ENCODE measurements around the gene ENTR1.
"Not testable (repeated sequence)": the region's sequence is repeated elsewhere in the genome, so short reads cannot be mapped to it uniquely, and the experiment has no call there.

Gene ENTR1

DNA sequence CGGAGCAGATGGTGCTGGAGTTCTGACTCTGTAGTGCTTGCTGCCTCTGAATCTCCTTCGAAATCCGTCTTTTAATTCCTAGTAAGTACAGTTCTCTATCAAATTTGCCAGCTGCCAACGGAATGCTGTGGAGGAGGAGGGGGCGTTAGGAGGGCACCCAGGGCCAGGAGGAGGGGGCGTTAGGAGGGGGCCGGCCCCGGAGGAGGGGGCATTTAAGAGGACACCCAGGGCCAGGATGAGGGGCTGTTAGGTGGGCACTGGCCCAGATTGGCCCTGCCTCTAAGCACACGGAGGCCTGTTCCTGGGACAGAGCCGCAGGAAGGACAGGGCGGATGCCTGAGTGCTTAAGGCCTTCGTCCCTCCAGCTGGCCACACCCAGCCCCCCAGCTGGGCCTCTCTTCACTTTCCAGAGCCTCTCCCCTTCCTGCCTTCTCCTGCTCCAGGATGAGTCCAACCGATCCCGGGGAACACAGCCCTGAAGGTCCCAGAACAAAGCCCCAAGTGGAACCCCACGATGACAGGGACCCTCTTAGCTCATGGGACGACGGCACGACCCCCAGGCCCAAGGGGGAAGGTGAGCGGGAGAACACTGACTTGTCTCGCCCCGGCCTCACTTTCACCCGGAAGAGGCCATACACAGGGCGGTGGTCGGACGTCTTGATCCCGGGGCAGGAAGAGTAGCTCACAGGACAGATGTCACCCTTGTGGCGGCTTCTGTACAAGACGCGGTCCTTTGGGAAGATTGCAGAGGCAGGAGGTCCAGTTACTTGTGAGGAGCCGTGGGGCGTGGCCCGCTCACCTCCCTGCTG lies 19.5 kb upstream of the ENTR1 start:
- POLR2A ChIA-PET, result no interaction called here
- TF ChIP-seq SUZ12 (IDR thresholded peaks at IDR 0.05), result no peak
- TF ChIP-seq BHLHE40 (IDR thresholded peaks at IDR 0.05; ENCODE audit: borderline replicate concordance), result no peak
- no peak for DNase-seq (ENCODE audit: extremely low spot score)
- CTCF ChIA-PET, result no interaction called here

DNA sequence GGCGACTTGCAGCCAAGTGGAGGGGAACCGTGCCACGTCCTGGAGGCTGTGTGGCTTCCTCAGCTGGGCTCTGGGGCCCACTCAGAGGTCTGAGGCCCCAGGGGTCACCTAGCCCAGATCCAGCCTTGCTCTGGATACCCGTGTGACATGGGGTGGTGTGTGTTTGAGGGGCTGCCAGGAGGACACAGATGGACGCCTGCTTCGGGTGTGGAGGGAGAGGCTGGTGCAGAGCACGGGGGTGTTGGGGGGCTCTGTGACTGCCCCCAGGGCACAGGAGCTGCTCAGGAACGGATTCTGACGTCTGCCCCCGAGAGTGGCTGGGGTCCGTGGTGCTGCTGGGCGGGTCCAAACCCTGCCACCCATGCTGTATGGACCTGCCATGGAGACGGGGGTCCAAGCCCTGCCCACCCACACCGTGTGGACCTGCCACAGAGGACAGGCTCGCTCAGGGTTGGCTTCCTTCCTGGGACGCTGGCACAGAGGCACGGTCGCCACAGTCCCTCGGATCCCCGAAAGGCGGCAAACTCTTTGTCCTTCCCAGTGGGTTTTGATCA lies 18.7 kb upstream of the ENTR1 start:
- POLR2A ChIA-PET, result no interaction called here
- TF ChIP-seq TARDBP (IDR thresholded peaks at IDR 0.05), result no peak
- no peak for TF ChIP-seq FOXK2 (IDR thresholded peaks at IDR 0.05)
- TF ChIP-seq ARNT (IDR thresholded peaks at IDR 0.05), result no peak
- no peak for TF ChIP-seq L3MBTL2 (conservative IDR thresholded peaks at IDR 0.05)
- TF ChIP-seq HDGF (IDR thresholded peaks at IDR 0.05; ENCODE audit: borderline replicate concordance), result no peak
- no peak for DNase-seq (ENCODE audit: extremely low spot score)
- CTCF ChIA-PET, result no interaction called here

DNA sequence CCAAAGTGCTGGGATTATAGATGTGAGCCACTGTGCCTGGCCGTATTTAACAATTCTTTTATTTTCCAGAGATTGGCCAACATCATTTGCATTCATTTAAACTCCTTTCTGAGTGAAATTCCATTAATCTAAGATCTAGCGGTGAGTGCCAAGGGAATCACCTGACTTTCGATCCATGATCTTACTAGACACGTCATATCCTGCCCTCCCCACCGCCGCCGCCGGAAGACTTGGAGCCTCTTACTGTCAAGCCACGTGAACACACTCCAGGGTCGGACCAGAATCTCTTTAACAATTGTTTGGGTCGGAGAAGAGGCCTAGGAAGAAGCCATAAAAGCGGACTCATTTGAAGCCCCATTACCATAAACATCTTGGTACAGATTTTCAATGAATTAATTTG lies 16.4 kb upstream of the ENTR1 start:
- DNase-seq (ENCODE audit: extremely low spot score), result no peak
- POLR2A ChIA-PET, result no interaction called here
- no peak for TF ChIP-seq SUZ12 (IDR thresholded peaks at IDR 0.05)
- TF ChIP-seq CTBP1 (IDR thresholded peaks at IDR 0.05; ENCODE audit: borderline replicate concordance), result no peak
- no peak for TF ChIP-seq LEF1 (IDR thresholded peaks at IDR 0.05; ENCODE audit: borderline replicate concordance)
- no peak for TF ChIP-seq FOXA1 (IDR thresholded peaks at IDR 0.05)
- TF ChIP-seq ZNF384 (IDR thresholded peaks at IDR 0.05), result no peak
- TF ChIP-seq BHLHE40 (IDR thresholded peaks at IDR 0.05; ENCODE audit: borderline replicate concordance), result no peak
- CTCF ChIA-PET, result no interaction called here

DNA sequence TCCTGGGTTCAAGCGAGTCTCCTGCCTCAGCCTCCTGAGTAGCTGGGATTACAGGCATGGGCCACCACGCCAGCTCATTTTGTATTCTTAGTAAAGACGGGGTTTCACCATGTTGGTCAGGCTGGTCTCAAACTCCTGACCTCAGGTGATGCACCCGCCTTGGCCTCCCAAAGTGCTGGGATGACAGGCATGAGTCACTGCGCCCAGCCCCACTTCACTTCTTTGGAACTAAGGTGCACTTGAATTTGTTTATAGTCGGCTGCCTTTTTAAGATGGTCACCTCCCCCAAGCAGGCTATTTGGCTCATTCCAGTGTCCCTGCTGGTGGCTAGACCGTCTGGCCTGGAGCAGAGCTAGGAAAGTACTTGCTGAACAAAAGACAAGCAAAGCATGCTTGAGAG lies 15.0 kb upstream of the ENTR1 start:
- DNase-seq (ENCODE audit: extremely low spot score); POLR2A ChIA-PET; CTCF ChIA-PET: not testable (repeated sequence)

DNA sequence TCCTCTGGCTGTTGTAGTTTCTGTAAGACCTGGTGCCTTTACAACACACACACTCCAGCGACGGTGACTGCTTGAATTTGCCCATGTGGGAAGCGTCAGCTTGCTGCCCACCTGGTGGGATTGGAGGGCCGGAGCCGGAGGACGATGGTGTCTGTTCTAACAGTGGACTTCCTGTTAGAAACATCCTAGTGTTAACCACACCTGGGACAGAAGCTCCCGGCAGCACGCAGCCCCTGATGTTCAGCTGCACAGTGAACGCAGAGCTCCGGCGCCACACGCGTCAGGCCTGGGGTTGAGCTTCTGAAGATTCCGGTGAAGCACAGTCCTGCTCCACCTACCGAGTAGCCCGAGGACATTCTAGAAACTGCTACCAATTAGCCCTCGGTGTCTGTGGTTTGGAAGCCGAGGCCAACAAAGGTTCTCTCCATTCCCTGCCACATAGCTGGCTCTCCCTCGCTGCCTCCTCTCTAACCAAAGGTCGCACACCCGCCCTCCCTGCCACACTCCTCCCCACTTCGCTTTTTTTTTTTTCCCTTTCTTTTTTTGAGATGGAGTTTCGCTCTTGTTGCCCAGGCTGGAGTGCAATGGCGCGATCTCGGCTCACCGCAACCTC lies 14.4 kb upstream of the ENTR1 start:
- POLR2A ChIA-PET, result no interaction called here
- DNase-seq (ENCODE audit: extremely low spot score), result no peak
- no peak for TF ChIP-seq HDGF (IDR thresholded peaks at IDR 0.05; ENCODE audit: borderline replicate concordance)
- TF ChIP-seq, protein P1, sequence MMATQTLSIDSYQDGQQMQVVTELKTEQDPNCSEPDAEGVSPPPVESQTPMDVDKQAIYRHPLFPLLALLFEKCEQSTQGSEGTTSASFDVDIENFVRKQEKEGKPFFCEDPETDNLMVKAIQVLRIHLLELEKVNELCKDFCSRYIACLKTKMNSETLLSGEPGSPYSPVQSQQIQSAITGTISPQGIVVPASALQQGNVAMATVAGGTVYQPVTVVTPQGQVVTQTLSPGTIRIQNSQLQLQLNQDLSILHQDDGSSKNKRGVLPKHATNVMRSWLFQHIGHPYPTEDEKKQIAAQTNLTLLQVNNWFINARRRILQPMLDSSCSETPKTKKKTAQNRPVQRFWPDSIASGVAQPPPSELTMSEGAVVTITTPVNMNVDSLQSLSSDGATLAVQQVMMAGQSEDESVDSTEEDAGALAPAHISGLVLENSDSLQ (IDR thresholded peaks at IDR 0.05), result no peak
- no peak for TF ChIP-seq ELF4 (IDR thresholded peaks at IDR 0.05)
- no peak for TF ChIP-seq ZNF384 (IDR thresholded peaks at IDR 0.05)
- no peak for TF ChIP-seq BHLHE40 (IDR thresholded peaks at IDR 0.05; ENCODE audit: borderline replicate concordance)
- TF ChIP-seq TARDBP (IDR thresholded peaks at IDR 0.05), result no peak
- TF ChIP-seq NFRKB (IDR thresholded peaks at IDR 0.05), result no peak
- TF ChIP-seq SUZ12 (IDR thresholded peaks at IDR 0.05), result no peak
- TF ChIP-seq FOXM1 (IDR thresholded peaks at IDR 0.05; ENCODE audit: borderline replicate concordance), result no peak
- CTCF ChIA-PET, result no interaction called here

DNA sequence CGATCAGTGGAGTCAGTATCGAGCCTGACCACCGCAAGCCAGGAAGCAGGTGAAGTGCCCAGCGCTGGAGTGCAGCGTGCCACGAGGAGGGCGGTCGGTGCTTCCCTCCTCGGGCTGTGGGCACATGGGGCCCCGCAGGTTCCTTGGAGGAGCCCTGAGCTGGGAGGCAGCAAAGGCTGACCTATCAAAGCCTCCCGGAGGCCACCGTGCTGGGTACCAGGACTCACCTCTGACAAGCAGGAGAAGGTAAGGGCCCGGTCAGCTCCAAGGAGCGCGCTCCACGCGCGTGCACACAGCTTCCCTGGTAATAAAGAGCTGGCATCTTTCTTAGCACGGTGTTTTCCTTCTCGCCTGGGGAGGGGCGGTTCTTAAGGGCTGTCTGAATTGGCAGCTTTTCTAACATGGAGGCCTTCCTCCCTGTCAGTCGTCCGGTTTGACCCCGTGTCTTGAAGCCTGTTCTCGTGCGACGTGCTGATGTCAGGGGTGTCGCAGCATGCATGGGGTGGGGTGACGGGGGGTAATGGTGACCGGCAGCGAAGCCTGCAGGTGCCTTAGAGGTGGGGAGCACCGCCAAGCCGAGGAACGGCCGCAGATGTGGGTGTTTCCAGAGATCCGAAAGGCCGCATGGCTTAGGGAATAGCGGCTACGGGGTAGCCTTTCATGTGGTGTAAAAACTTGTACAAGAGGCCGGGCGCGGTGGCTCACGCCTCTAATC lies 13.2 kb upstream of the ENTR1 start:
- DNase-seq (ENCODE audit: extremely low spot score), result no peak
- ChIA-PET CTCF (no interaction called here), POLR2A (interaction anchor here (1.4 kb wide), 1 partner anchor 13 kb away, joined by 3 read pairs; no protein-coding TSS in a partner anchor)
- TF ChIP-seq ARNT (IDR thresholded peaks at IDR 0.05) (no peak), SP1 (IDR thresholded peaks at IDR 0.05) (no peak), TARDBP (IDR thresholded peaks at IDR 0.05) (no peak), CTBP1 (IDR thresholded peaks at IDR 0.05; ENCODE audit: borderline replicate concordance) (no peak), NFRKB (IDR thresholded peaks at IDR 0.05) (no peak)

DNA sequence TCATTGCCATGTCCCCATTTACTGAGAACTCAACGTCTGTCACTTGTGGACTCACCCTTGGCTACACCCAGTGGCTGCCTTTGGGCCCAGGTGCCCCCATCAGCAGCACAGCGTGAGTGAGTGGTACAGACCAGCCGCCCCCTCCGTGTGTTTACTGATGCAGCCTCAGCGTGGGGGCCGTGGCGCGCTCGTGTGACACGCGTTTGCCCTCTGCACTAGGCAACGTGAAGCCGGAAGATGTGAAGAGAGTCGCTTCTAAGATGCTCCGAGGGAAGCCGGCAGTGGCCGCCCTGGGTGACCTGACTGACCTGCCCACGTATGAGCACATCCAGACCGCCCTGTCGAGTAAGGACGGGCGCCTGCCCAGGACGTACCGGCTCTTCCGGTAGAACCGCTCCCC lies 12.5 kb upstream of the ENTR1 start:
- POLR2A ChIA-PET, result interaction anchor here (1.4 kb wide), 1 partner anchor 12 kb away, joined by 3 read pairs; no protein-coding TSS in a partner anchor
- CTCF ChIA-PET, result no interaction called here
- no peak for TF ChIP-seq BHLHE40 (IDR thresholded peaks at IDR 0.05; ENCODE audit: borderline replicate concordance)
- TF ChIP-seq FOXA1 (IDR thresholded peaks at IDR 0.05), result no peak
- no peak for TF ChIP-seq ELF4 (IDR thresholded peaks at IDR 0.05)
- TF ChIP-seq SUZ12 (IDR thresholded peaks at IDR 0.05), result no peak
- no peak for TF ChIP-seq FOXK2 (IDR thresholded peaks at IDR 0.05)
- TF ChIP-seq HDGF (IDR thresholded peaks at IDR 0.05; ENCODE audit: borderline replicate concordance), result no peak
- no peak for TF ChIP-seq CTBP1 (IDR thresholded peaks at IDR 0.05; ENCODE audit: borderline replicate concordance)
- no peak for TF ChIP-seq FOXM1 (IDR thresholded peaks at IDR 0.05; ENCODE audit: borderline replicate concordance)
- TF ChIP-seq L3MBTL2 (conservative IDR thresholded peaks at IDR 0.05), result no peak
- no peak for TF ChIP-seq TARDBP (IDR thresholded peaks at IDR 0.05)
- DNase-seq (ENCODE audit: extremely low spot score), result no peak

DNA sequence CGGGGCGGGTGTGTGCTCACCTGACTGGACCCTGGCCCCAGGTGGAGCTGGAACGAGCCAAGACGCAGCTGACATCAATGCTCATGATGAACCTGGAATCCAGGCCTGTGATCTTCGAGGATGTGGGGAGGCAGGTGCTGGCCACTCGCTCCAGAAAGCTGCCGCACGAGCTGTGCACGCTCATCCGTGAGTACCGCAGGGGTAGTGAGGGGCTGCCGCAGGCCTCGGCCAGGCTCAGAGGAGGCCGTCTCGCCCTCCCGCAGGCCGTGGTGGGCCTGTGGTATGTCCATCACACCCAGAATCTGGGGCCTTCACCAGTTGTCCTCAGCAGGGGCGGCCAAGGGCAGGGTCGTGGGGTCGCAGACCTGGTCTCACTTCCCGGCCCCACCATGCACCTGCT lies 11.4 kb upstream of the ENTR1 start:
- no peak for TF ChIP-seq BHLHE40 (IDR thresholded peaks at IDR 0.05; ENCODE audit: borderline replicate concordance)
- no peak for TF ChIP-seq NFRKB (IDR thresholded peaks at IDR 0.05)
- TF ChIP-seq FOXM1 (IDR thresholded peaks at IDR 0.05; ENCODE audit: borderline replicate concordance), result no peak
- no peak for TF ChIP-seq L3MBTL2 (conservative IDR thresholded peaks at IDR 0.05)
- TF ChIP-seq FOXK2 (IDR thresholded peaks at IDR 0.05), result no peak
- no peak for TF ChIP-seq SUZ12 (IDR thresholded peaks at IDR 0.05)
- no peak for TF ChIP-seq TARDBP (IDR thresholded peaks at IDR 0.05)
- TF ChIP-seq ARNT (IDR thresholded peaks at IDR 0.05), result no peak
- TF ChIP-seq, protein P1 (IDR thresholded peaks at IDR 0.05), result no peak
- TF ChIP-seq SP1 (IDR thresholded peaks at IDR 0.05), result no peak
- no peak for DNase-seq (ENCODE audit: extremely low spot score)
- CTCF ChIA-PET, result no interaction called here
- POLR2A ChIA-PET, result no interaction called here

Measured in HEK293T (cell line).